ENCODE results near the gene CHAD.

DNA sequence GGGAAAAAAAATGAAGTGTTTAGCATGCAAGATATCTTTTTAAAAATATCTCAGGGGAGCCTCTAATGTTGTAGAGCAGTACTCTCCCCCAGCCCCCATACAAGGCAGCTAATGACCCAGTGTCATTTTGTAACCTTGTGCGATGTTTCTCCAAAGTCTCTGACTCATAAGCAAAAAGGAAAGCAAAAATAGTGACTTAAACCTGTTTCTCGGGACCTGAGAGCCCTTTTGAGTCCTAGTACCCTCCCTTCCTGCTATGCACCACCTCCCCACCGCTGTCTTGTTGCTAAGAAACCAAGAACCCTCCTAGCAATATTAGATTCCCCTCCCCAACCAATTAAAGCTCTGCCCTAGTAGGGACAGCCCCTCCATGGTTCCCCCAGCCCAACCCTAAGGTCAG is 42.4 kb upstream of the CHAD start:
- TF ChIP-seq NR2C2 (CRISPR knock-in tag; IDR thresholded peaks at IDR 0.05) (no peak), CTCF (IDR thresholded peaks at IDR 0.05) (no peak), USF1 (CRISPR knock-in tag; IDR thresholded peaks at IDR 0.05) (no peak), CREB1 (CRISPR knock-in tag; IDR thresholded peaks at IDR 0.05) (no peak), NR1H2 (CRISPR knock-in tag; IDR thresholded peaks at IDR 0.05) (no peak), ZNF121 (CRISPR knock-in tag; IDR thresholded peaks at IDR 0.05) (no peak), ZBTB21 (CRISPR knock-in tag; IDR thresholded peaks at IDR 0.05; ENCODE audit: borderline replicate concordance) (no peak), ELF4 (CRISPR knock-in tag; IDR thresholded peaks at IDR 0.05; ENCODE audit: low read depth) (no peak), FOXP1 (CRISPR knock-in tag; IDR thresholded peaks at IDR 0.05; ENCODE audit: borderline replicate concordance) (no peak), NFYB (CRISPR knock-in tag; conservative IDR thresholded peaks at IDR 0.05; ENCODE audit: low read depth) (no peak), ZNF416 (CRISPR knock-in tag; IDR thresholded peaks at IDR 0.05) (no peak)
- TF ChIP-seq, protein P1, sequence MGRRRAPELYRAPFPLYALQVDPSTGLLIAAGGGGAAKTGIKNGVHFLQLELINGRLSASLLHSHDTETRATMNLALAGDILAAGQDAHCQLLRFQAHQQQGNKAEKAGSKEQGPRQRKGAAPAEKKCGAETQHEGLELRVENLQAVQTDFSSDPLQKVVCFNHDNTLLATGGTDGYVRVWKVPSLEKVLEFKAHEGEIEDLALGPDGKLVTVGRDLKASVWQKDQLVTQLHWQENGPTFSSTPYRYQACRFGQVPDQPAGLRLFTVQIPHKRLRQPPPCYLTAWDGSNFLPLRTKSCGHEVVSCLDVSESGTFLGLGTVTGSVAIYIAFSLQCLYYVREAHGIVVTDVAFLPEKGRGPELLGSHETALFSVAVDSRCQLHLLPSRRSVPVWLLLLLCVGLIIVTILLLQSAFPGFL (CRISPR knock-in tag; IDR thresholded peaks at IDR 0.05; ENCODE audit: borderline replicate concordance) = no peak
